Caco-2 (cell line): Measurements from ENCODE around the gene SEMA4G. TPM values are rescaled to one million over a fixed set of nuclear protein-coding genes. Genes with fewer than 3 reads are reported as not detected.

Experiments
- BruUV-seq: library from RNA; stranded (reverse); fragments of 400-500 nt; replicated peaks from 2 replicates; lab custom pipeline; 2021; lab: Mats Ljungman, UMichigan
- CTCF ChIA-PET: fragments of 300-600 bp; sonication (Branson Sonifier 250); formaldehyde crosslinking; loops from one replicate; lab custom pipeline; 2022; ENCODE audit warnings: antibody characterized with exemption; lab: Charles Lee
- POLR2A ChIA-PET: fragments of 300-600 bp; sonication (Branson Sonifier 250); formaldehyde crosslinking; loops from one replicate; lab custom pipeline; 2022; ENCODE audit warnings: antibody characterized with exemption; lab: Charles Lee
- DNase-seq, 2 experiments: peaks; one replicate each; pipeline versions ENCODE4 v3.0.0 to v3.0.0-alpha.2; 2020 to 2022
- H3K27me3 ChIP-seq: replicated peaks from 2 replicates; pipeline ENCODE4 v1.6.0; 2011; ENCODE audit warnings: low read length; ENCODE audit not compliant: control insufficient read depth, insufficient read depth
- H3K36me3 ChIP-seq: 2 replicates; pipeline ENCODE4 v1.5.1; 2011; ENCODE audit warnings: low read length; ENCODE audit not compliant: control insufficient read depth, insufficient read depth
- H3K4me1 ChIP-seq: fragments of 250-450 bp; sonication (Bioruptor Pico); 2 replicates; pipeline ENCODE4 v1.5.1; 2020; ENCODE audit warnings: mild to moderate bottlenecking
- H3K4me3 ChIP-seq: 2 replicates; pipeline ENCODE4 v1.5.1; 2011; ENCODE audit warnings: low read depth, mild to moderate bottlenecking, control low read depth, low read length
- H3K9me3 ChIP-seq: fragments of 250-450 bp; sonication (Bioruptor Pico); 2 replicates; pipeline ENCODE4 v1.5.1; 2020; ENCODE audit warnings: mild to moderate bottlenecking, moderate library complexity
- H3K27ac Mint-ChIP-seq: one replicate; pipeline ENCODE4 v1.8.0; 2022; ENCODE audit warnings: mixed read lengths; ENCODE audit not compliant: unreplicated experiment
- H3K27me3 Mint-ChIP-seq: one replicate; pipeline ENCODE4 v1.8.0; 2022; ENCODE audit warnings: mixed read lengths; ENCODE audit not compliant: insufficient read depth, unreplicated experiment
- H3K36me3 Mint-ChIP-seq: one replicate; pipeline ENCODE4 v1.8.0; 2022; ENCODE audit warnings: mild to moderate bottlenecking, mixed read lengths; ENCODE audit not compliant: insufficient read depth, unreplicated experiment
- H3K4me1 Mint-ChIP-seq: one replicate; pipeline ENCODE4 v1.8.0; 2022; ENCODE audit warnings: low read depth, mixed read lengths; ENCODE audit not compliant: unreplicated experiment
- H3K4me3 Mint-ChIP-seq: one replicate; pipeline ENCODE4 v1.8.0; 2022; ENCODE audit warnings: mild to moderate bottlenecking, moderate library complexity, mixed read lengths; ENCODE audit not compliant: unreplicated experiment
- H3K9me3 Mint-ChIP-seq: one replicate; pipeline ENCODE4 v1.8.0; 2022; ENCODE audit warnings: mixed read lengths; ENCODE audit not compliant: unreplicated experiment
- intact Hi-C: fragments of 100-400 bp; cut with micrococcal nuclease; formaldehyde crosslinking; loops from one replicate; pipeline ENCODE4 v1.10.0; 2022; ENCODE audit not compliant: unreplicated experiment
- total RNA-seq: library from RNA; stranded (reverse); gene quantifications from 2 replicates; pipeline ENCODE4 v1.2.3, GENCODE V29; 2022
- TF ChIP-seq, protein P1 (sequence below), 2 experiments: fragments of 200-600 bp in 1 of 2; IDR thresholded peaks; 1 replicate in 1 of 2; 2 replicates in 1 of 2; pipeline versions ENCODE4 v1.5.1 to v1.8.0; 2011 to 2022; ENCODE audit warnings: antibody characterized with exemption in 1 of 2, control low read depth in 1 of 2, inconsistent platforms in 1 of 2, low read depth in 1 of 2, low read length in 1 of 2, mild to moderate bottlenecking in 1 of 2, moderate library complexity in 1 of 2; ENCODE audit not compliant: insufficient read depth in 1 of 2, severe bottlenecking in 1 of 2, unreplicated experiment in 1 of 2

The SEMA4G gene
- total RNA-seq, 1 experiment from 2014 or later: 81.2 TPM

DNA sequence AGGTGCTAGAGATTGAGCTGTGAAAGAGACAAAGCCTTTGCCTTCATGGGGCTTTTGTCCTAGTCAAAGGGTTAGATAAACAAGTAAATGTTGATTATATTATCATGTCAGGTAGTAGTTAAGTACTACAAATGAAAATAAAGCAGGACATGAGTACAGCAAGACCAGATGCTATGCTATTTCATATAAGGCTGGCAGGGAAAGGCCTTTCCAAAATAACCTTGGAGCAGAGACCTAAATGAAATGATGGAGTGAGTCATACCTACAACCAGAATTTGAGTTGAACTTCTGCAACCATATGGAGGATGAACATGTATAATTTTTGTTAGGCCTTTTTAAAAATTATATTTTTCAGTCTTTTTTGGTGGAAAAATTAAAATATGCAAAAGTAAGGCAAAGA is 23.6 kb upstream of the SEMA4G start:
- no peak overlapping the region for H3K4me3 ChIP-seq
- Mint-ChIP-seq H3K4me1 (no peaks in the 10 kb centered on the region), H3K27me3 (no peaks in the 10 kb centered on the region), H3K9me3 (no peaks in the 10 kb centered on the region), H3K4me3 (no peak overlapping the region), H3K36me3 (peaks cover 46% of the 10 kb centered on the region), H3K27ac (no peak overlapping the region)
- BruUV-seq: no TSS peak
- intact Hi-C loops: no loop called here
- POLR2A ChIA-PET: no interaction called here
- H3K27me3 ChIP-seq: no peaks in the 10 kb centered on the region
- CTCF ChIA-PET: no interaction called here
- no peaks in the 10 kb centered on the region for H3K4me1 ChIP-seq
- H3K36me3 ChIP-seq: peaks cover 1% of the 10 kb centered on the region; the same call in 1 of the 2 replicates
- TF ChIP-seq, protein P1, sequence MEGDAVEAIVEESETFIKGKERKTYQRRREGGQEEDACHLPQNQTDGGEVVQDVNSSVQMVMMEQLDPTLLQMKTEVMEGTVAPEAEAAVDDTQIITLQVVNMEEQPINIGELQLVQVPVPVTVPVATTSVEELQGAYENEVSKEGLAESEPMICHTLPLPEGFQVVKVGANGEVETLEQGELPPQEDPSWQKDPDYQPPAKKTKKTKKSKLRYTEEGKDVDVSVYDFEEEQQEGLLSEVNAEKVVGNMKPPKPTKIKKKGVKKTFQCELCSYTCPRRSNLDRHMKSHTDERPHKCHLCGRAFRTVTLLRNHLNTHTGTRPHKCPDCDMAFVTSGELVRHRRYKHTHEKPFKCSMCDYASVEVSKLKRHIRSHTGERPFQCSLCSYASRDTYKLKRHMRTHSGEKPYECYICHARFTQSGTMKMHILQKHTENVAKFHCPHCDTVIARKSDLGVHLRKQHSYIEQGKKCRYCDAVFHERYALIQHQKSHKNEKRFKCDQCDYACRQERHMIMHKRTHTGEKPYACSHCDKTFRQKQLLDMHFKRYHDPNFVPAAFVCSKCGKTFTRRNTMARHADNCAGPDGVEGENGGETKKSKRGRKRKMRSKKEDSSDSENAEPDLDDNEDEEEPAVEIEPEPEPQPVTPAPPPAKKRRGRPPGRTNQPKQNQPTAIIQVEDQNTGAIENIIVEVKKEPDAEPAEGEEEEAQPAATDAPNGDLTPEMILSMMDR (IDR thresholded peaks at IDR 0.05; ENCODE audit: insufficient read depth in 1 of 2, low read depth in 1 of 2, low read length in 1 of 2, severe bottlenecking in 1 of 2, unreplicated experiment in 1 of 2): no peak
- no peak for DNase-seq
- H3K9me3 ChIP-seq: no peaks in the 10 kb centered on the region

DNA sequence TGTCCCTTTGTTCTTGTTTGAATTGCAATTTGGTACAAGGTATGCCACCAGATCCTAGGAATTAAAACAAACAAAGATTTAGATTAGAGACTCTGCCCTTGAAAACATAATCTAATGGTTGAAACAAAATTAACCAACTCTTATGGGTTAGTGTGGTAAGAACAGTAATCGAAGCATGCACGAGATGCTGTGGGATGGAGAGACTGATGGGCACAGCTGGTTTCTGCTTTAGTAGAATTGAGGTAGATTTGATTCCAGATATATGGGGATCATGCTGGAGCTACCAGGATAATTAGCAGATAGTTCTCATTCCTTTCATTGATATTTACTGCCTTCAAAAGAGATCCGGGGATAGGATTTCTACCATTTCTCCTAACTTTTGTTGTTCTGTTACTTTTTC is 20.4 kb upstream of the SEMA4G start:
- ChIA-PET CTCF (no interaction called here), POLR2A (no interaction called here)
- no peak overlapping the region for H3K4me3 Mint-ChIP-seq
- Histone ChIP-seq H3K4me1 (no peaks in the 10 kb centered on the region), H3K36me3 (peaks cover 4% of the 10 kb centered on the region; the same call in 1 of the 2 replicates), H3K27me3 (no peaks in the 10 kb centered on the region), H3K4me3 (no peak overlapping the region), H3K9me3 (no peaks in the 10 kb centered on the region)
- H3K4me1 Mint-ChIP-seq: no peaks in the 10 kb centered on the region
- no TSS peak for BruUV-seq
- H3K36me3 Mint-ChIP-seq: peaks cover 34% of the 10 kb centered on the region
- TF ChIP-seq, protein P1 (IDR thresholded peaks at IDR 0.05; ENCODE audit: insufficient read depth in 1 of 2, low read depth in 1 of 2, low read length in 1 of 2, severe bottlenecking in 1 of 2, unreplicated experiment in 1 of 2): no peak
- no peak for DNase-seq
- intact Hi-C loops: no loop called here
- H3K27me3 Mint-ChIP-seq: no peaks in the 10 kb centered on the region
- no peaks in the 10 kb centered on the region for H3K9me3 Mint-ChIP-seq
- no peak overlapping the region for H3K27ac Mint-ChIP-seq

DNA sequence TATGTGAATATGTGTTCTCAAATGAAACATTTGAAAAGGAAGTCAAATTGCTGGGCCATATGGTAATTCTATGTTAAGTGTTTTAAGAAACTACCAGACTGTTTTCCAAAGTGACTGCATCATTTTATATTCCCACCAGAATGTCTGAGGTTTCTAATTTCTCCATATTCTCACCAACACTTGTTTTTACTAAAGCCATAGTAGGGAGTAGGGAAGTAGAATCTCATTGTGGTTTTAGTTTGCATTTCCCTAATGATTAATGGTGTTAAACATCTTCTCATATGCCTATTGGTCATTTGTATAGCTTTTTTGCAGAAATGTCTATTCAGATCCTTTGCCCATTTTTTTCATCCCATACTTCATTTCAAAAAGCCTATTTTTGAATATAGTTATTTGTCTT is 9.1 kb upstream of the SEMA4G start:
- H3K27ac Mint-ChIP-seq: no peak overlapping the region
- DNase-seq: no peak
- Histone ChIP-seq H3K4me1 (no peaks in the 10 kb centered on the region), H3K4me3 (no peak overlapping the region), H3K27me3 (no peaks in the 10 kb centered on the region), H3K36me3 (no peaks in the 10 kb centered on the region; the same call in 1 of the 2 replicates), H3K9me3 (no peaks in the 10 kb centered on the region)
- CTCF ChIA-PET: no interaction called here
- H3K36me3 Mint-ChIP-seq: peaks cover 24% of the 10 kb centered on the region
- H3K27me3 Mint-ChIP-seq: no peaks in the 10 kb centered on the region
- H3K9me3 Mint-ChIP-seq: no peaks in the 10 kb centered on the region
- TF ChIP-seq, protein P1 (IDR thresholded peaks at IDR 0.05; ENCODE audit: insufficient read depth in 1 of 2, low read depth in 1 of 2, low read length in 1 of 2, severe bottlenecking in 1 of 2, unreplicated experiment in 1 of 2): no peak
- H3K4me3 Mint-ChIP-seq: no peak overlapping the region
- intact Hi-C loops: no loop called here
- POLR2A ChIA-PET: no interaction called here
- BruUV-seq: no TSS peak
- no peaks in the 10 kb centered on the region for H3K4me1 Mint-ChIP-seq
